NB4 (cell line): ENCODE measurements around the gene GCH1.

Experiments
- MYC ChIP-seq: IDR thresholded peaks from 2 replicates; pipeline ENCODE4 v1.6.1; 2011; ENCODE audit warnings: low read depth, low read length
- POLR2A ChIP-seq: IDR thresholded peaks from 2 replicates; pipeline ENCODE4 v1.6.1; 2011; ENCODE audit warnings: mild to moderate bottlenecking; ENCODE audit not compliant: insufficient read length; ENCODE audit errors: extremely low read depth
- TF ChIP-seq, protein P1 (sequence below): IDR thresholded peaks from one replicate; pipeline ENCODE4 v1.5.1; 2012; ENCODE audit warnings: low read depth, low read length
- TF ChIP-seq, protein P2 (sequence below): IDR thresholded peaks from 2 replicates; pipeline ENCODE4 v1.6.1; 2011; ENCODE audit warnings: low read depth, low read length

DNA sequence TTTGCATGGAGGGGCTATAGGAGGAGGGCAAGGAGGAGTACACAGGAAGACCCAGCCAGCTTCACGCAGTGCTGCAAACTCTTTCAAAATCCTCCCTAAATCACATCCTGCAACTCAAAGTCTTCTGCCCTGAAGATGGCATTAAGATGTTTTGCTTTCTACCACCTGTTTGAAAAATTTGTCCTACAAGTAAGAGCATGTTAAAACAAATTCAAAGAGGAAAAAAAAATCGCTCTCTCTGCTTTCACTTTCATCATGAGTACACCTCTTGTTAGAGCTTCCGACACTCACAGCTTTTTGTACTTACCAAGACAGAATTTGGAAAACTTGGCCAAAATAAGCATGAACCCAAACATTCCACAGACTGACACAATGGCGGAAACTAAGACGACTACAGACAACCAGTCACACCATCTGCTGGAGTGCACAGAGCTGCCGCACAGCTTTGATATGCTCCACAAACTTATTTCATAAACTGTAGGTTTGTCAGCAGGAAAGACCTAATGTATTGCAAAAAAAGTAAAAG is 21.3 kb downstream of the GCH1 start:
- TF ChIP-seq, protein P1, sequence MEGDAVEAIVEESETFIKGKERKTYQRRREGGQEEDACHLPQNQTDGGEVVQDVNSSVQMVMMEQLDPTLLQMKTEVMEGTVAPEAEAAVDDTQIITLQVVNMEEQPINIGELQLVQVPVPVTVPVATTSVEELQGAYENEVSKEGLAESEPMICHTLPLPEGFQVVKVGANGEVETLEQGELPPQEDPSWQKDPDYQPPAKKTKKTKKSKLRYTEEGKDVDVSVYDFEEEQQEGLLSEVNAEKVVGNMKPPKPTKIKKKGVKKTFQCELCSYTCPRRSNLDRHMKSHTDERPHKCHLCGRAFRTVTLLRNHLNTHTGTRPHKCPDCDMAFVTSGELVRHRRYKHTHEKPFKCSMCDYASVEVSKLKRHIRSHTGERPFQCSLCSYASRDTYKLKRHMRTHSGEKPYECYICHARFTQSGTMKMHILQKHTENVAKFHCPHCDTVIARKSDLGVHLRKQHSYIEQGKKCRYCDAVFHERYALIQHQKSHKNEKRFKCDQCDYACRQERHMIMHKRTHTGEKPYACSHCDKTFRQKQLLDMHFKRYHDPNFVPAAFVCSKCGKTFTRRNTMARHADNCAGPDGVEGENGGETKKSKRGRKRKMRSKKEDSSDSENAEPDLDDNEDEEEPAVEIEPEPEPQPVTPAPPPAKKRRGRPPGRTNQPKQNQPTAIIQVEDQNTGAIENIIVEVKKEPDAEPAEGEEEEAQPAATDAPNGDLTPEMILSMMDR = no peak
- TF ChIP-seq POLR2A (no peak), MYC (no peak)
- TF ChIP-seq, protein P2, sequence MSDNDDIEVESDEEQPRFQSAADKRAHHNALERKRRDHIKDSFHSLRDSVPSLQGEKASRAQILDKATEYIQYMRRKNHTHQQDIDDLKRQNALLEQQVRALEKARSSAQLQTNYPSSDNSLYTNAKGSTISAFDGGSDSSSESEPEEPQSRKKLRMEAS = no peak
